ENCODE data around the gene OSBP. TPM values are rescaled to one million over a fixed set of nuclear protein-coding genes. Genes with fewer than 3 reads are reported as not detected.
"Not testable (repeated sequence)": the region's sequence is repeated elsewhere in the genome, so short reads cannot be mapped to it uniquely, and the experiment has no call there.

The OSBP gene
- total and polyA plus RNA-seq, 11 donors = 12.0 to 48.3 (median 32.3) TPM

DNA sequence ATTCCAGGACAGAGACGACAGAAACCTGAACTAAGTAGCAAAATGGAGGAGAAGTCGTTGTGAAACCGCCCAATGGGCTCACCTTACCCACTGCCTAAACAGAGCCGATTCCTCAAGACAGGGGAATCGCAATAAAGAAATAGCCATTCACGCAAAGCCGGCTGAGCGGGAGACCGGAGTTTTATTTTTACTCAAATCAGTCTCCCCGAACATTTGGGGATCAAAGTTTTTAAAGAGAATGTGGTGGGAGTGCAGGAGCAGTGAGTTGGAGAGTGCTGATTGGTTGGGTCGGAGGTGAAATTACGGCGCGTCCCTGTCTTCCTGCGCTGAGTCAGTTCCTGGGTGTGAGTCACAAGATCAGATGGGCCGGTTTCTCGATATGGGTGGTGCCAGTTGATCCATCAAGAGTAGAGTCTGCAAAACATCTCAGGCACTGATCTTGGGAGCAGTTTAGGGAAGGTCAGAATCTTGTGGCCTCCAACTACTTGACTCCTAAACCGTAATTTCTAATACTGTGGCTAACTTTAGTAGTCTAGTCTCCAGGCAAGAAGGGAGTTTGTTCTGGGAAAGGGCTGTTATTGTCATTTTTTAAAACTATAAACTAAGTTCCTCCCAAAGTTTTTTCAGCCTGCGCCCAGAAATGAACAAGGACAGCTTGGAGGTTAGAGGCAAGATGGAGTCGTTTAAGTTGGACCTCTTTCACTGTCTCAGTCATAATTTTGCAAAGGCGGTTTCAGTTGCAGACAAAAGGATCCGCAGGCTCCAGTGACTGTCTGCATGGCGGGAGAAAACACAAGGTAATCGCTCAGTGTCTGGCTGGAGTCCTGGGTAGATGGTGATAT lies 70.2 kb downstream of the OSBP start:
- Histone ChIP-seq H3K36me3 (no peaks in the 10 kb centered on the region), H3K27me3 (no peaks in the 10 kb centered on the region), H3K4me1 (peaks cover 0 to 25% (median 0%) of the 10 kb centered on the region in 12 donors), H3K4me3 (no peak overlapping the region), H3K9me3 (no peaks in the 10 kb centered on the region), H3K27ac (no peak overlapping the region)
- ATAC-seq (no peak), DNase-seq (no peak)
- no peak for TF ChIP-seq POLR2A (IDR thresholded peaks at IDR 0.05)
- TF ChIP-seq, protein P1, sequence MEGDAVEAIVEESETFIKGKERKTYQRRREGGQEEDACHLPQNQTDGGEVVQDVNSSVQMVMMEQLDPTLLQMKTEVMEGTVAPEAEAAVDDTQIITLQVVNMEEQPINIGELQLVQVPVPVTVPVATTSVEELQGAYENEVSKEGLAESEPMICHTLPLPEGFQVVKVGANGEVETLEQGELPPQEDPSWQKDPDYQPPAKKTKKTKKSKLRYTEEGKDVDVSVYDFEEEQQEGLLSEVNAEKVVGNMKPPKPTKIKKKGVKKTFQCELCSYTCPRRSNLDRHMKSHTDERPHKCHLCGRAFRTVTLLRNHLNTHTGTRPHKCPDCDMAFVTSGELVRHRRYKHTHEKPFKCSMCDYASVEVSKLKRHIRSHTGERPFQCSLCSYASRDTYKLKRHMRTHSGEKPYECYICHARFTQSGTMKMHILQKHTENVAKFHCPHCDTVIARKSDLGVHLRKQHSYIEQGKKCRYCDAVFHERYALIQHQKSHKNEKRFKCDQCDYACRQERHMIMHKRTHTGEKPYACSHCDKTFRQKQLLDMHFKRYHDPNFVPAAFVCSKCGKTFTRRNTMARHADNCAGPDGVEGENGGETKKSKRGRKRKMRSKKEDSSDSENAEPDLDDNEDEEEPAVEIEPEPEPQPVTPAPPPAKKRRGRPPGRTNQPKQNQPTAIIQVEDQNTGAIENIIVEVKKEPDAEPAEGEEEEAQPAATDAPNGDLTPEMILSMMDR (IDR thresholded peaks at IDR 0.05) = no peak
- 86 to 90% (median 88%) methylated on average over 24 of the region's 24 CpGs for WGBS, 4 donors
- intact Hi-C loops (cut with DNase I) = loop anchor here in 2 of 10 donors (5.0 to 10.0 kb wide), 3 partner anchors 67 to 132 kb away; no protein-coding TSS in a partner anchor

DNA sequence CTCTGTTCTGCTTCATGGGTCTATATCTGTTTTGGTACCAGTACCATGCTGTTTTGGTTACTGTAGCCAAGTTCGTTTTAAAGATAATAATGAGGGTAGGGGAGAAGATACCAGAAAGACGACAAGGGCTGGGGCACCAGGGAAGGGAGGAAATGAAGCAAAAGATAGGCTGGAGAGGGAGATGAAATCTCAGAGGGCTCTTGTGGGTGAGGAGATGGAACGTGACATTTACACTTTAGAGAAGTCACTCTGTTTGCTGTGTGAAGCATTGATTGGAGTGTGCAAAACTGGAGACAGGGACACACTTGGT lies 70.8 kb downstream of the OSBP start:
- Histone ChIP-seq H3K27me3 (no peaks in the 10 kb centered on the region), H3K4me3 (no peak overlapping the region), H3K9me3 (no peaks in the 10 kb centered on the region), H3K27ac (no peak overlapping the region), H3K36me3 (no peaks in the 10 kb centered on the region), H3K4me1 (peaks cover 0 to 21% (median 0%) of the 10 kb centered on the region in 12 donors)
- no peak for TF ChIP-seq POLR2A (IDR thresholded peaks at IDR 0.05)
- TF ChIP-seq, protein P1 (IDR thresholded peaks at IDR 0.05) = no peak
- WGBS, 4 donors = 56 to 62% (median 61%) methylated on average over 3 of the region's 3 CpGs
- DNase-seq = no peak
- intact Hi-C loops (cut with DNase I) = loop anchor here in 2 of 10 donors (5.0 to 10.0 kb wide), 4 partner anchors 67 to 252 kb away; no protein-coding TSS in a partner anchor
- no peak for ATAC-seq

DNA sequence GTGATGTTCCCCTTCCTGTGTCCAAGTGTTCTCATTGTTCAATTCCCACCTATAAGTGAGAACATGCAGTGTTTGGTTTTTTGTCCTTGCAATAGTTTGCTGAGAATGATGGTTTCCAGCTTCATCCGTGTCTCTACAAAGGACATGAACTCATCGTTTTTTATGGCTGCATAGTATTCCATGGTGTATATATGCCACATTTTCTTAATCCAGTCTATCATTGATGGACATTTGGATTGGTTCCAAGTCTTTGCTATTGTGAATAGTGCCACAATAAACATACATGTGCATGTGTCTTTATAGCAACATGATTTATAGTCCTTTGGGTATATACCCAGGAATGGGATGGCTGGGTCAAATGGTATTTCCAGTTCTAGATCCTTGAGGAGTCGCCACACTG lies 71.9 kb downstream of the OSBP start:
- WGBS, 4 donors = 87 to 100% (median 92%) methylated on average over 2 to 3 of the region's 3 CpGs
- not testable (repeated sequence) for H3K27ac ChIP-seq, H3K36me3 ChIP-seq, ATAC-seq, DNase-seq, H3K4me3 ChIP-seq, H3K27me3 ChIP-seq, H3K9me3 ChIP-seq
- intact Hi-C loops (cut with DNase I) = loop anchor here in 1 of 10 donors (5.0 to 10.0 kb wide), 2 partner anchors 131 to 254 kb away; no protein-coding TSS in a partner anchor
- H3K4me1 ChIP-seq = peaks cover 0 to 14% (median 0%) of the 10 kb centered on the region in 12 donors

DNA sequence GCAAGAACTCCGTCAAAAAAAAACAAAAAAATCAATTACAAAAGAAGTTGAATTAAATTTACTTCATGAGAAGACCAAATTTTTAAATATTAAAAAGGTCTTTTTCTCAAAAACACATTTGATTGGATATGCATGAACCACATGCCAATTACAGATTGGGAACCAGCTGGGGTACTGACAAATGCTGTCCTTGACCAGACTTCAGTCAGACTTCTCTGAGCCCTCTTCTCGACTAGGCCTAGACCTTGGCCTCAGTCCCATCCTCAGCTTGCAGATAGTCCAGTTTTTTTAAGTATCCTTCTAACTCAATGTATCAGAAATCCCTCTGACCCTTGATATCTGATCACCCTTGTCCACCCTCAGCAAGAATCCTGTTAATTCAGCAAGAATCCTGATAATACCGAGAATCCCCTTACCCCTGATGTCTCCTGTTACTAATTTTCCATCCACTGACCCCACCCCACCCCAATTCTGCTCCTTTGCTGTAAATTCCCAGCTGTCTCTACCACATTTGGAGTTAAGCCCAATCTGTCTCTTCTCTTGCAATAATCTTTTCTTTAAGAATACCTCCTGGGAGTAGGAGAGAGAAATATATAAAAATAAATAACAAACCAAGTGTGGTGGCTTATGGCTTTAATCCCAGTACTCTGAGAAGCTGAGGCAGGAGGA lies 73.3 kb downstream of the OSBP start:
- Histone ChIP-seq H3K9me3 (no peaks in the 10 kb centered on the region), H3K4me1 (peaks cover 0 to 6% (median 0%) of the 10 kb centered on the region in 12 donors), H3K27ac (no peak overlapping the region), H3K4me3 (no peak overlapping the region), H3K27me3 (no peaks in the 10 kb centered on the region), H3K36me3 (no peaks in the 10 kb centered on the region)
- no peak for DNase-seq
- intact Hi-C loops (cut with DNase I) = loop anchor here in 1 of 10 donors (5.0 to 10.0 kb wide), 2 partner anchors 133 to 255 kb away; no protein-coding TSS in a partner anchor
- ATAC-seq = no peak
- 67 to 76% (median 68%) methylated on average over 3 of the region's 3 CpGs for WGBS, 4 donors
- TF ChIP-seq, protein P1 (IDR thresholded peaks at IDR 0.05) = no peak
- TF ChIP-seq POLR2A (IDR thresholded peaks at IDR 0.05) = no peak

All from heart left ventricle (tissue), 16 donors.